ENCODE data around the gene UNC5C. TPM values are rescaled to one million over a fixed set of nuclear protein-coding genes. Genes with fewer than 3 reads are reported as not detected.

The UNC5C gene
- total and polyA plus RNA-seq, 10 donors = 0.43 to 15.7 (median 7.8) TPM

GRCh38 chr4:95572304-95572991, 23.7 kb upstream of the UNC5C start:
- H3K27ac ChIP-seq = no peak overlapping the region
- H3K9me3 ChIP-seq = peaks cover 0 to 41% (median 24%) of the 10 kb centered on the region in 8 donors
- WGBS, 5 donors = 44 to 57% (median 48%) methylated on average over 6 of the region's 6 CpGs
- DNase-seq = no peak
- H3K4me1 ChIP-seq = peaks cover 0 to 5% (median 0%) of the 10 kb centered on the region in 6 donors
- no peak overlapping the region for H3K4me3 ChIP-seq
- no peak for TF ChIP-seq CTCF (IDR thresholded peaks at IDR 0.05 in 8 of 11, conservative IDR thresholded peaks at IDR 0.05 in 3 of 11)
- TF ChIP-seq POLR2AphosphoS5 (IDR thresholded peaks at IDR 0.05) = no peak
- intact Hi-C loops (cut with DNase I; ENCODE audit: low total_unique reads) = no loop called here
- H3K27me3 ChIP-seq (replicated peaks in 1 of 7) = no peaks in the 10 kb centered on the region
- H3K36me3 ChIP-seq = no peaks in the 10 kb centered on the region

GRCh38 chr4:95571577-95571976, 22.8 kb upstream of the UNC5C start:
- Histone ChIP-seq H3K27me3 (replicated peaks in 1 of 7) (no peaks in the 10 kb centered on the region), H3K9me3 (peaks cover 0 to 41% (median 24%) of the 10 kb centered on the region in 8 donors), H3K27ac (no peak overlapping the region), H3K36me3 (no peaks in the 10 kb centered on the region), H3K4me1 (peaks cover 0 to 5% (median 0%) of the 10 kb centered on the region in 6 donors), H3K4me3 (no peak overlapping the region)
- intact Hi-C loops (cut with DNase I; ENCODE audit: low total_unique reads) = no loop called here
- no peak for TF ChIP-seq POLR2AphosphoS5 (IDR thresholded peaks at IDR 0.05)
- no peak for TF ChIP-seq CTCF (IDR thresholded peaks at IDR 0.05 in 8 of 11, conservative IDR thresholded peaks at IDR 0.05 in 3 of 11)
- no peak for TF ChIP-seq POLR2A (IDR thresholded peaks at IDR 0.05)
- DNase-seq = no peak
- 82 to 100% (median 91%) methylated on average over 1 of the region's 1 CpG for WGBS, 5 donors

GRCh38 chr4:95563638-95564337, 15.0 kb upstream of the UNC5C start:
- intact Hi-C loops (cut with DNase I; ENCODE audit: low total_unique reads) = no loop called here
- WGBS, 5 donors = 79 to 92% (median 81%) methylated on average over 2 of the region's 2 CpGs
- Histone ChIP-seq H3K27me3 (replicated peaks in 1 of 7) (no peaks in the 10 kb centered on the region), H3K9me3 (peaks cover 0 to 7% (median 0%) of the 10 kb centered on the region in 8 donors), H3K4me3 (no peak overlapping the region), H3K36me3 (no peaks in the 10 kb centered on the region), H3K27ac (no peak overlapping the region), H3K4me1 (no peaks in the 10 kb centered on the region)
- no peak for DNase-seq
- TF ChIP-seq POLR2AphosphoS5 (IDR thresholded peaks at IDR 0.05) (no peak), POLR2A (IDR thresholded peaks at IDR 0.05) (no peak), CTCF (IDR thresholded peaks at IDR 0.05 in 8 of 11, conservative IDR thresholded peaks at IDR 0.05 in 3 of 11) (no peak)

GRCh38 chr4:95560774-95561173, 12.0 kb upstream of the UNC5C start:
- WGBS, 5 donors = 38 to 78% (median 64%) methylated on average over 1 of the region's 1 CpG
- no peak for TF ChIP-seq CTCF (IDR thresholded peaks at IDR 0.05 in 8 of 11, conservative IDR thresholded peaks at IDR 0.05 in 3 of 11)
- TF ChIP-seq POLR2AphosphoS5 (IDR thresholded peaks at IDR 0.05) = no peak
- no peak for TF ChIP-seq POLR2A (IDR thresholded peaks at IDR 0.05)
- Histone ChIP-seq H3K4me3 (no peak overlapping the region), H3K27ac (no peak overlapping the region), H3K36me3 (no peaks in the 10 kb centered on the region), H3K4me1 (no peaks in the 10 kb centered on the region), H3K27me3 (replicated peaks in 1 of 7) (no peaks in the 10 kb centered on the region), H3K9me3 (peaks cover 0 to 7% (median 0%) of the 10 kb centered on the region in 8 donors)
- DNase-seq = no peak
- intact Hi-C loops (cut with DNase I; ENCODE audit: low total_unique reads) = no loop called here

Measured in spleen (tissue), 11 donors.